OCI-LY3 (cell line): Measurements from ENCODE around the gene CNTNAP2.

Experiments used
- CTCF ChIP-seq: fragments of 200-600, 300-600 bp; sonication (generic); IDR thresholded peaks from 2 replicates; pipeline ENCODE4 v1.5.1; 2014; ENCODE audit warnings: antibody characterized with exemption, low read length, low read depth
- EZH2phosphoT487 ChIP-seq: fragments of 200-600 bp; shearing (Covaris generic); IDR thresholded peaks from 2 replicates; pipeline ENCODE4 v1.6.1; 2018; ENCODE audit warnings: antibody characterized with exemption, mixed run types, low read depth

- TF ChIP-seq CTCF, result no peak
- no peak for TF ChIP-seq EZH2phosphoT487
Measured at GRCh38 chr7:148042935-148043631, 1926.5 kb downstream of the CNTNAP2 start.
